ENCODE data around the gene GSS.

- no peak for TF ChIP-seq POLR2A (IDR thresholded peaks at IDR 0.05; ENCODE audit: low read length)
- no peak for TF ChIP-seq GATA1 (IDR thresholded peaks at IDR 0.05; ENCODE audit: low read depth, low read length)
Observed at GRCh38 chr20:34923414-34923813, 32.2 kb downstream of the GSS start.

Measured in erythroblast (primary cell).